A549 (cell line): ENCODE data around the gene PSMA3. TPM values are rescaled to one million over a fixed set of nuclear protein-coding genes. Genes with fewer than 3 reads are reported as not detected.

Source experiments
- ATOH8 ChIP-seq: fragments of 250-450 bp; sonication (Bioruptor Pico); IDR thresholded peaks from 2 replicates; pipeline ENCODE4 v1.5.0; 2020; ENCODE audit warnings: low read depth, mild to moderate bottlenecking, moderate library complexity
- BCL3 ChIP-seq: fragments of >200 bp; sonication (Bioruptor Twin); formaldehyde crosslinking; IDR thresholded peaks from 3 replicates; pipeline ENCODE4 v1.6.1; 2016
- BHLHE40 ChIP-seq: IDR thresholded peaks from 2 replicates; pipeline ENCODE4 v1.6.1; 2012; ENCODE audit warnings: low read depth, low read length, inconsistent platforms
- CBX8 ChIP-seq: fragments of 200-600 bp; sonication (generic); IDR thresholded peaks from 2 replicates; pipeline ENCODE4 v1.6.1; 2016
- CHD4 ChIP-seq: fragments of 200-600 bp; sonication (generic); IDR thresholded peaks from 2 replicates; pipeline ENCODE4 v1.6.1; 2016; ENCODE audit warnings: antibody characterized with exemption, mild to moderate bottlenecking, borderline replicate concordance
- EHF ChIP-seq: fragments of 250-450 bp; sonication (Bioruptor Pico); IDR thresholded peaks from 2 replicates; pipeline ENCODE4 v1.5.0; 2020; ENCODE audit warnings: mild to moderate bottlenecking
- FOSB ChIP-seq: fragments of 250-450 bp; sonication (Bioruptor Pico); IDR thresholded peaks from 2 replicates; pipeline ENCODE4 v1.5.0; 2020; ENCODE audit warnings: mild to moderate bottlenecking, moderate library complexity
- FOSL2 ChIP-seq, 2 experiments: fragments of 450-650 bp in 1 of 2; fragments of >200 bp in 1 of 2; sonication (Bioruptor Twin) in 1 of 2; formaldehyde crosslinking; IDR thresholded peaks; 2 replicates each; pipeline versions ENCODE4 v1.5.0 to v1.6.1; 2016 to 2020; ENCODE audit warnings: mild to moderate bottlenecking in 1 of 2, moderate library complexity in 1 of 2
- FOXS1 ChIP-seq: fragments of 250-450 bp; sonication (Bioruptor Pico); IDR thresholded peaks from 2 replicates; pipeline ENCODE4 v1.5.0; 2020; ENCODE audit warnings: mild to moderate bottlenecking, moderate library complexity
- HOXA7 ChIP-seq: fragments of 250-450 bp; sonication (Bioruptor Pico); IDR thresholded peaks from 2 replicates; pipeline ENCODE4 v1.5.0; 2020; ENCODE audit warnings: mild to moderate bottlenecking, moderate library complexity
- HOXB13 ChIP-seq: fragments of 250-450 bp; sonication (Bioruptor Pico); IDR thresholded peaks from 2 replicates; pipeline ENCODE4 v1.5.0; 2020; ENCODE audit warnings: low read depth, mild to moderate bottlenecking, moderate library complexity
- HOXB5 ChIP-seq: fragments of 250-450 bp; sonication (Bioruptor Pico); IDR thresholded peaks from 2 replicates; pipeline ENCODE4 v1.5.0; 2020; ENCODE audit warnings: mild to moderate bottlenecking, moderate library complexity
- JUN ChIP-seq, 2 experiments: fragments of >200 bp; sonication (Bioruptor Twin); formaldehyde crosslinking; IDR thresholded peaks; 2 replicates in 1 of 2; 3 replicates in 1 of 2; pipeline ENCODE4 v1.6.1; 2016 to 2017
- JUNB ChIP-seq: fragments of >200 bp; sonication (Bioruptor Twin); formaldehyde crosslinking; IDR thresholded peaks from 2 replicates; pipeline ENCODE4 v1.6.1; 2016
- KDM1A ChIP-seq: fragments of 200-600 bp; sonication (generic); IDR thresholded peaks from 2 replicates; pipeline ENCODE4 v1.6.1; 2016; ENCODE audit warnings: low read depth, mild to moderate bottlenecking
- MAFK ChIP-seq: fragments of 450-650 bp; IDR thresholded peaks from 2 replicates; pipeline ENCODE4 v1.6.1; 2014; ENCODE audit not compliant: partially characterized antibody
- MAZ ChIP-seq: fragments of 150-350 bp; IDR thresholded peaks from 2 replicates; pipeline ENCODE4 v1.6.1; 2014; ENCODE audit warnings: antibody characterized with exemption, low read depth, low read length, borderline replicate concordance
- NFE2L2 ChIP-seq: fragments of 150-350 bp; conservative IDR thresholded peaks from 2 replicates; pipeline ENCODE4 v1.6.1; 2014; ENCODE audit warnings: low read length
- NPAS2 ChIP-seq: fragments of 250-450 bp; sonication (Bioruptor Pico); IDR thresholded peaks from 2 replicates; pipeline ENCODE4 v1.8.0; 2022; ENCODE audit warnings: mild to moderate bottlenecking, moderate library complexity, borderline replicate concordance
- NR3C1 ChIP-seq: fragments of >200 bp; sonication (Bioruptor Twin); formaldehyde crosslinking; IDR thresholded peaks from 3 replicates; pipeline ENCODE4 v1.6.1; 2017
- PHF8 ChIP-seq: fragments of 200-600 bp; sonication (generic); IDR thresholded peaks from 2 replicates; pipeline ENCODE4 v1.6.1; 2016; ENCODE audit warnings: low read depth, mild to moderate bottlenecking, antibody characterized with exemption, moderate library complexity, borderline replicate concordance
- POLR2AphosphoS2 ChIP-seq: conservative IDR thresholded peaks from 2 replicates; pipeline ENCODE4 v1.6.1; 2012; ENCODE audit warnings: low read length, improper control_type of control experiment, inconsistent platforms
- RAD21 ChIP-seq, 2 experiments: fragments of >200 bp in 1 of 2; sonication (Bioruptor Twin) in 1 of 2; formaldehyde crosslinking in 1 of 2; IDR thresholded peaks in 1 of 2; conservative IDR thresholded peaks in 1 of 2; 2 replicates in 1 of 2; 3 replicates in 1 of 2; pipeline ENCODE4 v1.6.1; 2012 to 2018; ENCODE audit warnings: inconsistent platforms in 1 of 2
- RARB ChIP-seq: fragments of 250-450 bp; sonication (Bioruptor Pico); IDR thresholded peaks from 2 replicates; pipeline ENCODE4 v1.8.0; 2021; ENCODE audit warnings: mild to moderate bottlenecking, moderate library complexity
- RFX5 ChIP-seq: fragments of 450-650 bp; IDR thresholded peaks from 2 replicates; pipeline ENCODE4 v1.7.1; 2014; ENCODE audit warnings: antibody characterized with exemption, mild to moderate bottlenecking, moderate library complexity
- SREBF2 ChIP-seq: fragments of 450-650 bp; IDR thresholded peaks from 2 replicates; pipeline ENCODE4 v1.6.1; 2014; ENCODE audit warnings: mild to moderate bottlenecking, moderate library complexity
- TFCP2L1 ChIP-seq: fragments of 250-450 bp; sonication (Bioruptor Pico); IDR thresholded peaks from 2 replicates; pipeline ENCODE4 v1.5.0; 2021; ENCODE audit warnings: mild to moderate bottlenecking
- TP53 ChIP-seq: fragments of 250-450 bp; sonication (Bioruptor Pico); IDR thresholded peaks from 2 replicates; pipeline ENCODE4 v1.5.0; 2021; ENCODE audit warnings: mild to moderate bottlenecking, moderate library complexity
- ZFP36 ChIP-seq: fragments of 450-650 bp; IDR thresholded peaks from 2 replicates; pipeline ENCODE4 v1.6.1; 2014; ENCODE audit warnings: borderline replicate concordance; ENCODE audit not compliant: partially characterized antibody
- ZNF302 ChIP-seq: fragments of 250-450 bp; sonication (Bioruptor Pico); IDR thresholded peaks from 2 replicates; pipeline ENCODE4 v1.9.0; 2021; ENCODE audit warnings: inconsistent platforms, mild to moderate bottlenecking, moderate library complexity
- polyA plus RNA-seq, 4 experiments: library from polyadenylated mRNA; depleted of rRNA in 3 of 4; stranded (reverse); fragments of >200 nt; fragmentation: RNase III in 1 of 4; extraction: RNeasy Plus Mini Kit Qiagen cat#74134 plus additional on column Dnase treatment in 1 of 4; gene quantifications; 2 replicates in 3 of 4; 3 replicates in 1 of 4; pipeline ENCODE4 v1.2.3, GENCODE V29; 2011 to 2017
- TF ChIP-seq, protein P1 (sequence below): IDR thresholded peaks from 2 replicates; pipeline ENCODE4 v1.6.1; 2012; ENCODE audit warnings: low read depth, borderline replicate concordance
- TF ChIP-seq, protein P2 (sequence below): fragments of 450-650 bp; IDR thresholded peaks from 2 replicates; pipeline ENCODE4 v1.6.1; 2014; ENCODE audit warnings: antibody characterized with exemption
- TF ChIP-seq, protein P3 (sequence below): fragments of >200 bp; sonication (Bioruptor Twin); formaldehyde crosslinking; IDR thresholded peaks from 2 replicates; pipeline ENCODE4 v1.6.1; 2016

Gene PSMA3
- polyA plus RNA-seq, 2 of the 4 experiments (the other 2 are of a cell fraction): 260 to 410 TPM

- TF ChIP-seq, protein P1, sequence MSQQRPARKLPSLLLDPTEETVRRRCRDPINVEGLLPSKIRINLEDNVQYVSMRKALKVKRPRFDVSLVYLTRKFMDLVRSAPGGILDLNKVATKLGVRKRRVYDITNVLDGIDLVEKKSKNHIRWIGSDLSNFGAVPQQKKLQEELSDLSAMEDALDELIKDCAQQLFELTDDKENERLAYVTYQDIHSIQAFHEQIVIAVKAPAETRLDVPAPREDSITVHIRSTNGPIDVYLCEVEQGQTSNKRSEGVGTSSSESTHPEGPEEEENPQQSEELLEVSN: no peak
- peak; percentile 6 for TF ChIP-seq MAFK
- no peak for TF ChIP-seq RAD21 (conservative IDR thresholded peaks at IDR 0.05 in 1 of 2, IDR thresholded peaks at IDR 0.05 in 1 of 2)
- no peak for TF ChIP-seq NR3C1
- TF ChIP-seq ZFP36: no peak
- peak; percentile 100 for TF ChIP-seq ZNF302 (CRISPR knock-in tag)
- peak; percentile 88; the same call in 1 of the 3 replicates for TF ChIP-seq BCL3
- TF ChIP-seq, protein P2, sequence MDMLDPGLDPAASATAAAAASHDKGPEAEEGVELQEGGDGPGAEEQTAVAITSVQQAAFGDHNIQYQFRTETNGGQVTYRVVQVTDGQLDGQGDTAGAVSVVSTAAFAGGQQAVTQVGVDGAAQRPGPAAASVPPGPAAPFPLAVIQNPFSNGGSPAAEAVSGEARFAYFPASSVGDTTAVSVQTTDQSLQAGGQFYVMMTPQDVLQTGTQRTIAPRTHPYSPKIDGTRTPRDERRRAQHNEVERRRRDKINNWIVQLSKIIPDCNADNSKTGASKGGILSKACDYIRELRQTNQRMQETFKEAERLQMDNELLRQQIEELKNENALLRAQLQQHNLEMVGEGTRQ: no peak
- TF ChIP-seq, protein P3, sequence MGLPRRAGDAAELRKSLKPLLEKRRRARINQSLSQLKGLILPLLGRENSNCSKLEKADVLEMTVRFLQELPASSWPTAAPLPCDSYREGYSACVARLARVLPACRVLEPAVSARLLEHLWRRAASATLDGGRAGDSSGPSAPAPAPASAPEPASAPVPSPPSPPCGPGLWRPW: no peak
- peak; percentile 100 for TF ChIP-seq FOXS1 (CRISPR knock-in tag)
- no peak for TF ChIP-seq JUNB
- no peak for TF ChIP-seq KDM1A
- TF ChIP-seq TP53 (CRISPR knock-in tag): peak; percentile 98
- TF ChIP-seq MAZ: no peak
- TF ChIP-seq JUN (IDR thresholded peaks at IDR 0.05): peak; percentile 81 to 87; a peak in 4 of 5 replicates
- TF ChIP-seq NFE2L2: no peak
- peak; percentile 100 for TF ChIP-seq HOXB13
- no peak for TF ChIP-seq BHLHE40
- peak; percentile 98 for TF ChIP-seq TFCP2L1 (CRISPR knock-in tag)
- no peak for TF ChIP-seq SREBF2
- peak; percentile 99 for TF ChIP-seq PHF8
- TF ChIP-seq HOXB5: peak; percentile 99
- peak; percentile 73; the same call in 1 of the 2 replicates for TF ChIP-seq RFX5
- peak; percentile 97 for TF ChIP-seq NPAS2
- TF ChIP-seq CHD4: no peak
- TF ChIP-seq RARB (CRISPR knock-in tag): peak; percentile 85
- TF ChIP-seq ATOH8 (CRISPR knock-in tag): peak; percentile 100
- no peak for TF ChIP-seq POLR2AphosphoS2
- TF ChIP-seq FOSB (CRISPR knock-in tag): peak; percentile 96
- peak; percentile 100 for TF ChIP-seq EHF (CRISPR knock-in tag)
- TF ChIP-seq CBX8: no peak
- TF ChIP-seq FOSL2 (IDR thresholded peaks at IDR 0.05): no peak
- TF ChIP-seq FOSL2 (CRISPR knock-in tag; IDR thresholded peaks at IDR 0.05): peak; percentile 50
- peak; percentile 86 for TF ChIP-seq HOXA7 (CRISPR knock-in tag)
Measured at GRCh38 chr14:58297762-58298476, 53.3 kb downstream of the PSMA3 start (continued).
